HS-5 (cell line): ENCODE data around the gene DRP2.
A peak's percentile ranks its signal among the peaks of the same experiment; 100 is the strongest.
"Not testable (repeated sequence)": the region's sequence is repeated elsewhere in the genome, so short reads cannot be mapped to it uniquely, and the experiment has no call there.

Experiments
- DNase-seq: peaks from one replicate; pipeline ENCODE4 v3.0.0-alpha.2; 2012; ENCODE audit warnings: low read depth

DRP2 gene

GRCh38 chrX:101232316-101232715 lies 12.7 kb downstream of the DRP2 start:
- no peak for DNase-seq

- no peak for DNase-seq
Observed at GRCh38 chrX:101237041-101237440, 17.5 kb downstream of the DRP2 start.

GRCh38 chrX:101241531-101241930 lies 21.9 kb downstream of the DRP2 start:
- no peak for DNase-seq

- DNase-seq: no peak
Observed at GRCh38 chrX:101252634-101253033, 33.0 kb downstream of the DRP2 start.

GRCh38 chrX:101257448-101258258 lies 38.1 kb downstream of the DRP2 start:
- DNase-seq: no peak

- DNase-seq: no peak
Observed at GRCh38 chrX:101258259-101258581, 38.6 kb downstream of the DRP2 start.

- no peak for DNase-seq
Observed at GRCh38 chrX:101260435-101260834, 40.8 kb downstream of the DRP2 start.

GRCh38 chrX:101262590-101262989 lies 43.0 kb downstream of the DRP2 start:
- no peak for DNase-seq

GRCh38 chrX:101263766-101264165 lies 44.2 kb downstream of the DRP2 start:
- no peak for DNase-seq

GRCh38 chrX:101265869-101266428 lies 46.4 kb downstream of the DRP2 start:
- peak; percentile 42 for DNase-seq

GRCh38 chrX:101274198-101274597 lies 54.6 kb downstream of the DRP2 start:
- no peak for DNase-seq

- no peak for DNase-seq
Observed at GRCh38 chrX:101276238-101276637, 56.7 kb downstream of the DRP2 start.

GRCh38 chrX:101287402-101287801 lies 67.8 kb downstream of the DRP2 start:
- DNase-seq: peak; percentile 31

- no peak for DNase-seq
Observed at GRCh38 chrX:101290957-101291603, 71.5 kb downstream of the DRP2 start, which contains the start of gene TAF7L. Gene TAF7L, minus strand, starts transcription at chrX:101291334. Its CDS starts 3,791 bp downstream, at chrX:101287543.

GRCh38 chrX:101295603-101296002 lies 76.0 kb downstream of the DRP2 start:
- DNase-seq: not testable (repeated sequence)

- DNase-seq: no peak
Observed at GRCh38 chrX:101303790-101304189, 84.2 kb downstream of the DRP2 start.
